Right renal cortex interstitium (tissue), 3 donors: Measurements from ENCODE around the gene BANF2. TPM values are rescaled to one million over a fixed set of nuclear protein-coding genes. Genes with fewer than 3 reads are reported as not detected.

Experiments
- DNase-seq, 3 donors: peaks; one replicate each; pipeline ENCODE4 v3.0.0-alpha.2; 2013; ENCODE audit warnings: low read depth in 3 of 3, low spot score in 2 of 3
- polyA plus RNA-seq, 3 donors: library from polyadenylated mRNA; unstranded; fragments of 120-200 nt; gene quantifications; one replicate each; pipeline ENCODE4 v1.2.1, GENCODE V29; 2013; ENCODE audit not compliant: insufficient read length in 3 of 3

BANF2 gene
- polyA plus RNA-seq, 3 donors = 0.29 TPM; not detected in 2

DNA sequence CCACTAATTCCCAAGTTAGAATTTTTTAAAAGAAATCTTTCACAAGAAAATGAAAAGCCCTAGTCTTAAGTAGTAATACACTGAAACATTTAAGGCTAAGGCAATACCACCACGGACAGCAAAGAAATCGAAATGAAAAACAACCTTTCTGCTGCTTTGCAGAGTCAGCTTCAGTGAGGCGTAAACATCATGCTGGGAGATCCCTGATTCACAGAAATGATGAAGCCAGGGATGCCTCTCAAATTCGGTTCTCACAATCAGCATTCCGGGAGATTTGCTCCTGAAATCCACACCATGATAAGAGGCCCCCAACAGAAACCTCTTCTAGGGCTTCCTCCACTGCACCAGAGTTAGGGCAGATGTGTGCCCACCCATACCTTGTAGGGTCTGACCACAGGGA lies 36.3 kb upstream of the BANF2 start:
- DNase-seq = no peak

DNA sequence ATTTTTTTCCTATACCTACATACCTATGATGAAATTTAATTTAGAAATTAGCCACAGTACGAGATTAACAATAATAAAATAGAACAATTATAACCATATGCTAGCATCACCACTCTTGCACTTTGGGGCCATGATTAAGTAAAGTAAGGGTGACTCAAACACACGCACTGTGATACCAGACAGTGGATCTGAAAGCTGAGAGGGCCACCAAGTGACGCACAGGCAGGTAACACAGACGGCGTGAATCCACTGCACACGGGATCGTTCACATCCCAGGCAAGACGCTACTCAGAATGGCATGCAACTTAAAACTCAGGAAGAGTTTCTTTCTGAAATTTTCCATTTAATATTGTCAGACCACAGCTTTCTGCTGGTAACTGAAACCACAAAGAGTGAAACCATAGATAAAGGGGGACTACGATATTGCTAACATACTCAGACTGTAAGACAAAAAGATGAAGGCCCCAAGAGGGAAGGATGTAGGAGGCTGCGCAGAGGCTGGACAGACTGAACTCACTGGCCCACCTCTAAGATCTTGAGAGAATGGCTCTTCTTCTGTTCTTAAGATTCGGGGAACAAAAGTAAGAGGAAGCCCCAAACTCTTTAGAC lies 35.6 kb upstream of the BANF2 start:
- no peak for DNase-seq

DNA sequence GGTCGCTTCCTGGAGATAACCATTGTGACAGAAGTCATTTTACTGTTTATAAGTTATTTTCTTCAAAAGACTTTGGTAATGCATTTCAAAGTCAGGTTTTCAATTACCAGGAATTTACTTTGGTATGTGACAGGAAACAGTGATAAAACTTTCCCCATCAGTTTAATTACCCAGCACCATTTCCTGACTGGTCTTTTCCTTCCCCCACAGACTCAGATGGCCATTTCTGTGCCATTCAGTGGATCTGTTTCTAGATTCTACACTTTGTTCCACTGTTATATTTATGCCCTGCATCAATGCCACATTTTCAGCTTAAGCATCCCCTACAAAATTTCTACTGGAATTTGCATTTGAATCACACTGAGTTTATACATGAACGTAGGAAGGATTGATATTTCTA lies 34.0 kb upstream of the BANF2 start:
- no peak for DNase-seq

- DNase-seq = no peak
Observed at GRCh38 chr20:17666481-17666880, 33.3 kb upstream of the BANF2 start.

GRCh38 chr20:17667445-17667844 lies 32.3 kb upstream of the BANF2 start:
- no peak for DNase-seq

- DNase-seq = no peak
Observed at GRCh38 chr20:17668432-17668831, 31.3 kb upstream of the BANF2 start.

DNA sequence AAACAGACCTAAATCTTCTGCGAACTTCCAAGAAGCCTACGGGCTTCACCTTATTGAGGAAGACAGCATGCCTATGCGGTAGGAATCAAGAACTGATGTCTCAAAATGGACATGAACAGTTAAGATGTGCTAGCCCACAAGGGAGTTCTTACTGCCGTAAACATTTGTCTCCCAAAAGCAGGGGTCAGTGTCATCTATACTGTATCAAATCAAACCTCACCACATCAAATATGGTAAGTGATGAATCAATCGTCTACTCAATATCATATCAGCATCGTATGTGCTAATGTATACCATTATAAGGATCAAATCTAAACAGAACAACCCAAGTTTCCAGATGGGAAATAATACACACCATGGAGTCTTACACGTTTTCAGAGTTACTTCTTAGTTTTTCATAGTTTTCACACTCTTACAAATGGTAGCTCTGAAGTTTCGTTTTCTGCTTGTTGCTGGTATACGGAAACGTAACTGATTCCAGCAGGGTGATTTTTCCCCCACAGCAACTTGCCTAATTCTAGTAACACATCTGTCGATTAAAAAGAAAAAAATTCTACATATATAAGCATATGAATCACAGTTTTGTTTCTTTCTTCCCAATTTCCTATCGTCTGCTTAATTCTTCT lies 30.3 kb upstream of the BANF2 start:
- no peak for DNase-seq

GRCh38 chr20:17671011-17671410 lies 28.8 kb upstream of the BANF2 start:
- DNase-seq = no peak

GRCh38 chr20:17671565-17671964 lies 28.2 kb upstream of the BANF2 start:
- no peak for DNase-seq

GRCh38 chr20:17673084-17673483 lies 26.7 kb upstream of the BANF2 start:
- no peak for DNase-seq

DNA sequence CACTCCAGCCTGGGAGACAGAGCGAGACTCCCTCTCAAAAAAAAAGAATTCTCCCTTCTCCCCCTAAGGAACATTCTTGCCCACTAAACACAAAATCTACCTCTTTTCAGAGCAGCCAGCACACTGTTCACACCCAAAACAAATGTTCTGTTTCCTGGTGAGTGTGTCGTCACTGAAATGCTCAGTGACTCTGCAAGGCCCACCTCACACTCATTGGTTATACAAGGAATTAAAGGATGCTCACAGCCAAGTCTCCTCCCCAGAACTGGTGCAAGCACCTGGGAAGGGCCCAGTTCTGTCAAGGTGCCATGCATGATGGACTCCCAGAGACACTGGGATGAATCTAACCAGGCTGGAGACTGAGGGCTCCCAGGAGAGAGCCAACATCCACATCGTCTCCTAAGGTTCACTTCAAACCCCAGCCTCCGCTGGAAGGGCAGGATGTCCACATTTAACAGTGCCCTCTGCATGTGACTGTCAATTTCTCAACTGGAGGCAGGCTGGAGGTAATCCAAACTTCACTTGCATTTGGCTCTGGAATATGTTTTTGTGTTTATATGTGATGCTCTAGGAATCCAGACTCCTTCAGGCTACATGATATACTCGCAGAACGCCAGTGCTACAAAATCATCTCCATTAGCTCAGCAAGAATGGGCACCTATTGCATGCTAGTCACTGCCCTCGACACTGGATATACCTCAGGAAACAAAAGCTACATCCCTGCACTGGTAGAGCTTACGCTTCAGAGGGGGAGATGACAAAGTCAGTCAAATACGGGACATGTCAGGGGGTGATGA lies 24.8 kb upstream of the BANF2 start:
- no peak for DNase-seq

DNA sequence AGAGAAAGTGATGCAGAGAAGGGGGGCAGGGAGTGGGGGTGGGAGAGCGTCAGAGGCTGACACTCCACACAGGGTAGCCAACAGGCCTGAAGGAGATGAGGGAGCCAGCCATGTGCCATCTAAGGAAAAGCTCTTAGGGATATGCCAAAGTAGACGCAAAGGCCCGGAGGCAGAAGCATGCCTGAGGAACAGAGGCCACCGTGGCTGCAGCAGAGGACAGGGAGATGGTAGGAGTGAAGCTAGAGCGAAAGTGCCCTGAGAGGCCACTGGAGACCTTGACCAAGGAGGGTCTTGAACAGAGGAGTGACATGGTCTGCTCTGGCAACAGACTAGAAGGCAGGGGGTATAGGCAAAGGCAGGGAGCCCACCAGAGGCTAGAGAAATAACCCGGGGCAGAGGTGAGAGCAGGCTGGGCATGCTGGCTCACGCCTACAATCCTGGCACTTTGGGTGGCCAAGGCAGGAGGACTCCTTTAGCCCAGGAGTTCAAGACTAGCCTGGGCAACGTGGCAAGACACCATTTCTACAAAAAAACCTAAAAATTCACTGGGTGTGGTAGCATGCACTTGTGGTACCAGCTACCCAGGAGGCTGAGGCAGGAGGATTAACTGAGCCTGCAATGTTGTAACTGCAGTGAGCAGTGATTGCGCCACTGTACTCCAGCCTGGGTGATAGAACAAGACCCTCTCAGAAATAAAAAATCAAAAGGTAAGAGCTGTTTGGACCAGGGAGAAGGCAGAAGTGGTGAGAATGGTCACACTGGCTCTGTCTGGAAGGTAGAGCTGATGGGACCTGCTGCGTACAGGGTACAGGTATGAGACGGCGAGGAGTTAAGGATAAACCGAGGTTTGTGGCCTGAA lies 24.0 kb upstream of the BANF2 start:
- no peak for DNase-seq

- DNase-seq = no peak
Observed at GRCh38 chr20:17676378-17676759, 23.4 kb upstream of the BANF2 start.

- DNase-seq = no peak
Observed at GRCh38 chr20:17676942-17677341, 22.8 kb upstream of the BANF2 start.

GRCh38 chr20:17678295-17678694 lies 21.5 kb upstream of the BANF2 start:
- DNase-seq = no peak

DNA sequence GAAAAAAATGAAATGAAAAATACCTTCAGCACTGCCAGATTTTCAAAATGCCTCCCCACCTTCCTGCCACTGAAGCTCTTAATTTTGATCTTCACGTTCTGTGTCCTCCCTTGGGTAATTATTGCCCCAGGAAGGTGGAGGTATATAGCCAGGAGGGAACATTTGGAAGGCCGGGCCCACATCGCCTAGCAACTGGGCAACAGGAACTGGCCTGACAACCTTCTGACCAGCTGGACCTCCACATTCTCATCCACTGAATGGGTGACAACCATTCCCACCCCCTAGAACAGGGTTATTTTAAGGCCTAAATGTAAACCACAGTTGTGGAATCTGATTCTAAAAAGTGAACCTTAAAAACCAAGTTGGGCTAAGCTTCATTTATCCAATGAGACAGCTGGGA lies 20.9 kb upstream of the BANF2 start:
- DNase-seq = no peak

- DNase-seq = no peak
Observed at GRCh38 chr20:17679941-17680835, 19.6 kb upstream of the BANF2 start.

GRCh38 chr20:17680836-17681725 lies 18.7 kb upstream of the BANF2 start:
- DNase-seq = no peak

DNA sequence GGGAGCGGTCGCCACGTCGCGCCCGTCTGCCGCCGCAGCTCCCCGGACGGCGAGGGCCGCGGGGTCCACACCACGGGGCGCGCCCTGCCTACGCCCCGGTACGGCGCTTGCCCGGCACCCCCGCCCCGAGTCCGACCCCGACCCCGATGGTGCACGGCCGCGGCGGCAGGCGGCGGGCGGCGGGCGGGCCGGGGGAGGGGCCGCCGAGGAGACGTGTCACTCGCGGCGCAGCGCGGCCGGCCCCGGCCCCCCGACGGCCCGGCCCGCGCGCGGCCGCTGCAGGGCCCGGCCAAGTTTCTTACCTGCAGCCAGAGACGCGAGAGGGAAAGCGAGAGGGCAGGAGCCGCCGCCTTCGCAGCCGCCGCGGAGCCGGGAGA lies 18.1 kb upstream of the BANF2 start:
- no peak for DNase-seq
